ENCODE results near the gene OR5AK2.

Gene OR5AK2

DNA sequence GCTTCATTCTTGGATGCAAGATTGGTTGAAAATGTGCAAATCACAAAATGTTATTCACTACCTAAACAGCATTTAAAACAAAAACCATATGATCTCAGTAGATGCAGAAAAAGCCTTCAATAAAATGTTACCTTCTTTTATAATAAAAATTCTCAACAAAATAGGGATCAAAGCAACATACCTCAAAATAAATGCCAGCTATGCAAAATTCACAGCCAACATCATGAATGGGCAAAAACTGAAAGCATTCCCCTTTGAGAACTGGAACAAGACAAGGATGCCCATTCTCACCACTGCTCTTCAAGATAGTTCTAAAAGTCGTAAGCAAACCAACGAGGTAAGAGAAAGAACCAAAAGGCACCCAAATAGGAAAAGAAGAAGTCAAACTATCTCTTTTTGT lies 2.0 kb downstream of the OR5AK2 start:
- Histone ChIP-seq H3K9ac (ENCODE audit: low read depth, low read length) (no peak overlapping the region), H3K9me3 (ENCODE audit: insufficient read depth, low read length, severe bottlenecking) (peaks cover 3% of the 10 kb centered on the region), H3K4me1 (ENCODE audit: insufficient read depth, low read length) (no peaks in the 10 kb centered on the region), H3K4me3 (ENCODE audit: low read depth in 1 of 2, low read length in 2 of 2) (no peak overlapping the region), H3K79me2 (ENCODE audit: insufficient read depth, low read length) (no peaks in the 10 kb centered on the region), H3K36me3 (ENCODE audit: insufficient read depth, low read length) (no peaks in the 10 kb centered on the region), H3K4me2 (ENCODE audit: insufficient read depth, low read length) (no peak overlapping the region), H4K20me1 (ENCODE audit: insufficient read depth, low read length) (no peaks in the 10 kb centered on the region), H2AFZ (ENCODE audit: low read depth, low read length) (no peak overlapping the region), H3K27ac (ENCODE audit: low read length) (no peak overlapping the region), H3K27me3 (ENCODE audit: insufficient read depth, low read length, poor library complexity) (no peaks in the 10 kb centered on the region)
- TF ChIP-seq EZH2 (IDR thresholded peaks at IDR 0.05; ENCODE audit: borderline replicate concordance, low read depth, low read length, severe bottlenecking): no peak
- TF ChIP-seq, protein P1, sequence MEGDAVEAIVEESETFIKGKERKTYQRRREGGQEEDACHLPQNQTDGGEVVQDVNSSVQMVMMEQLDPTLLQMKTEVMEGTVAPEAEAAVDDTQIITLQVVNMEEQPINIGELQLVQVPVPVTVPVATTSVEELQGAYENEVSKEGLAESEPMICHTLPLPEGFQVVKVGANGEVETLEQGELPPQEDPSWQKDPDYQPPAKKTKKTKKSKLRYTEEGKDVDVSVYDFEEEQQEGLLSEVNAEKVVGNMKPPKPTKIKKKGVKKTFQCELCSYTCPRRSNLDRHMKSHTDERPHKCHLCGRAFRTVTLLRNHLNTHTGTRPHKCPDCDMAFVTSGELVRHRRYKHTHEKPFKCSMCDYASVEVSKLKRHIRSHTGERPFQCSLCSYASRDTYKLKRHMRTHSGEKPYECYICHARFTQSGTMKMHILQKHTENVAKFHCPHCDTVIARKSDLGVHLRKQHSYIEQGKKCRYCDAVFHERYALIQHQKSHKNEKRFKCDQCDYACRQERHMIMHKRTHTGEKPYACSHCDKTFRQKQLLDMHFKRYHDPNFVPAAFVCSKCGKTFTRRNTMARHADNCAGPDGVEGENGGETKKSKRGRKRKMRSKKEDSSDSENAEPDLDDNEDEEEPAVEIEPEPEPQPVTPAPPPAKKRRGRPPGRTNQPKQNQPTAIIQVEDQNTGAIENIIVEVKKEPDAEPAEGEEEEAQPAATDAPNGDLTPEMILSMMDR (IDR thresholded peaks at IDR 0.05; ENCODE audit: borderline replicate concordance, extremely low read depth, low read length, poor library complexity, severe bottlenecking): no peak
- ATAC-seq (ENCODE audit: insufficient read depth, low read depth) (no peak), DNase-seq (no peak)

DNA sequence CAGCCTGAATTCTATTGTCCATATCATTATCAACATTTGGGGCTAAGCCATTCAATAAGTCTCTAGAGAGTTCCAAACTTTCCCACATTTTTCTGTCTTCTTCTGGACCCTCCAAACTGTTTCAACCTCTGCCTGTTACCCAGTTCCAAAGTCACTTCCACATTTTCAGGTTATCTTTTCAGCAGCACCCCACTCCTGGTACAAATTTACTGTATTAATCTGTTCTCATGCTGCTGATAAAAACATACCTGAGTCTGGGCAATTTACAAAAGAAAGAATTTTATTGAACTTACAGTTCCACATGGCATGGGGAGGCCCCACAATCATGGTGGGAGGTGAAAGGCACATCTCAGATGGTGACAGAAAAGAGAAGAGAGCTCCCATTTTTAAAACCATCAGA lies 5.8 kb downstream of the OR5AK2 start:
- Histone ChIP-seq H3K27ac (ENCODE audit: low read length) (no peak overlapping the region), H3K4me2 (ENCODE audit: insufficient read depth, low read length) (no peak overlapping the region), H2AFZ (ENCODE audit: low read depth, low read length) (no peak overlapping the region), H3K27me3 (ENCODE audit: insufficient read depth, low read length, poor library complexity) (no peaks in the 10 kb centered on the region), H3K4me1 (ENCODE audit: insufficient read depth, low read length) (no peaks in the 10 kb centered on the region), H3K4me3 (ENCODE audit: low read depth in 1 of 2, low read length in 2 of 2) (no peak overlapping the region), H4K20me1 (ENCODE audit: insufficient read depth, low read length) (no peaks in the 10 kb centered on the region), H3K9ac (ENCODE audit: low read depth, low read length) (no peak overlapping the region), H3K36me3 (ENCODE audit: insufficient read depth, low read length) (no peaks in the 10 kb centered on the region), H3K9me3 (ENCODE audit: insufficient read depth, low read length, severe bottlenecking) (peaks cover 11% of the 10 kb centered on the region), H3K79me2 (ENCODE audit: insufficient read depth, low read length) (no peaks in the 10 kb centered on the region)
- DNase-seq (no peak), ATAC-seq (ENCODE audit: insufficient read depth, low read depth) (no peak)
- TF ChIP-seq EZH2 (IDR thresholded peaks at IDR 0.05; ENCODE audit: borderline replicate concordance, low read depth, low read length, severe bottlenecking): no peak
- TF ChIP-seq, protein P1 (IDR thresholded peaks at IDR 0.05; ENCODE audit: borderline replicate concordance, extremely low read depth, low read length, poor library complexity, severe bottlenecking): no peak

DNA sequence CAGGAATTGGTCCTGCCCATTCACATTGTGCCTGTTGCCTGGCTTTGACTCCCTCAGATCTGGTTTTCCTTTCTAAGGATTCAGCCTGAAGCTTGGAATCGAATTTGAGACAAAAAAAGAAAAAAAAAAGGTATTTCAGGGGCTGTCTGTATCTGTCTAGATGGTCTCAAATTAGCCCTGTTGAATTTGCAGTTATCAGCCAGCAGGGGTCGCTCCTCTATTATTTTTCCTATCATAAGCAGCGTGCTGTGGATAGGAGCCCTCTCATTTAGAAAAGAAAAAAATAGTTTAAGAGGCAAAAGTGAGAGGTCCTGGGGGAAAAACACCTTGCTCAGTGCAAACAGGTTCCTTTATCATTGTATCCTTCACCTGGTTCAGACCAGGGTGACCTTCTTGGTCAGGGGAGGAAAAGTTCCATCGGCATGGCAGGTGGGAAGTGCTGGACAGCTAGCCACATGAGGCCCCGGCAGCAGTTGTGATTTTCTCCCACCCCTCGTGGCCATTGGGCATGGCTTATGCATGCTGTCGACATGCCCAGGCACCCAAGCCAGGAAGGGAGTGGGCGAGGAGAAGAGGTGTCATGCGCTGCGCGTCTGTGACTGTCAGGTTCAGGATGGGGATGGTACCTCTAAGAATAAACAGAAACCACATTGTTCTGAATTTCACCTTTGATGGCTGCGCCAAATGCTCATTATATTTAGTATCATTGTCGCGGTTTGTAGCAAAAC lies 13.1 kb downstream of the OR5AK2 start:
- H3K27me3 ChIP-seq (ENCODE audit: insufficient read depth, low read length, poor library complexity): no peaks in the 10 kb centered on the region
- no peak overlapping the region for H3K9ac ChIP-seq (ENCODE audit: low read depth, low read length)
- TF ChIP-seq, protein P1 (IDR thresholded peaks at IDR 0.05; ENCODE audit: borderline replicate concordance, extremely low read depth, low read length, poor library complexity, severe bottlenecking): peak; percentile 58
- TF ChIP-seq EZH2 (IDR thresholded peaks at IDR 0.05; ENCODE audit: borderline replicate concordance, low read depth, low read length, severe bottlenecking): no peak
- no peaks in the 10 kb centered on the region for H3K4me1 ChIP-seq (ENCODE audit: insufficient read depth, low read length)
- H3K79me2 ChIP-seq (ENCODE audit: insufficient read depth, low read length): no peaks in the 10 kb centered on the region
- no peak overlapping the region for H3K4me2 ChIP-seq (ENCODE audit: insufficient read depth, low read length)
- H2AFZ ChIP-seq (ENCODE audit: low read depth, low read length): no peak overlapping the region
- H3K36me3 ChIP-seq (ENCODE audit: insufficient read depth, low read length): no peaks in the 10 kb centered on the region
- no peaks in the 10 kb centered on the region for H4K20me1 ChIP-seq (ENCODE audit: insufficient read depth, low read length)
- DNase-seq (no peak), ATAC-seq (ENCODE audit: insufficient read depth, low read depth) (no peak)
- H3K9me3 ChIP-seq (ENCODE audit: insufficient read depth, low read length, severe bottlenecking): peaks cover 3% of the 10 kb centered on the region
- H3K27ac ChIP-seq (ENCODE audit: low read length): no peak overlapping the region
- H3K4me3 ChIP-seq (ENCODE audit: low read depth in 1 of 2, low read length in 2 of 2): no peak overlapping the region
